ENCODE data around the gene DHX57. TPM values are rescaled to one million over a fixed set of nuclear protein-coding genes. Genes with fewer than 3 reads are reported as not detected.

The DHX57 gene
- total and polyA plus RNA-seq, 2 donors (not counting 3 experiments of a cell fraction or from before 2014, with no cell fraction given), result 8.7 to 28.2 TPM

DNA sequence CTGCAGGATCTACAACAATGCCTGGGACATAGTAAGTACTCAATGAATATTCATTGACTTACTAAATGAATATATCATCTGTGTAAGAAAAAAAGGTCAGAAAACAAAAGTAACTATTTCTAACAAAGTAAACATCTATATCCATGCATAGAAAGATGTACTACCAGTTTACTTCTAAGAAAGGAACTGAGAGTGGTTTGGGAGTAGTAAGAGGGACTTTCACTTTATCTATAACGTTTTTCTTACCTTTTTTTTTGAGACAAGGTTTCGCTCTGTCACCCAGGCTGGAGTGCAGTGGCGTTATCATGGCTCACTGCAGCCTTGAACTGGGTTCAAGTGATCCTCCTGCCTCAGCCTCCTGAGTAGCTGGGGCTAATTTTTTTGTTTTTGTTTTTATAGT, 25.7 kb downstream of the DHX57 start:
- no peak overlapping the region for H3K4me2 ChIP-seq (ENCODE audit: insufficient read depth, low read length)
- H3K4me3 ChIP-seq (replicated peaks in 1 of 3; ENCODE audit: insufficient read depth in 1 of 3, low read depth in 1 of 3, low read length in 3 of 3), result no peak overlapping the region
- no peaks in the 10 kb centered on the region for H3K79me2 ChIP-seq (ENCODE audit: control insufficient read depth, insufficient read depth, low read length)
- dilution Hi-C loops (cut with MboI; ENCODE audit: extremely low pct_ligation_motif_present, low sequenced_read_pairs) (no loop called here), intact Hi-C loops (cut with micrococcal nuclease) (no loop called here)
- no peaks in the 10 kb centered on the region for H4K20me1 ChIP-seq (replicated peaks; ENCODE audit: control insufficient read depth, extremely low read depth, insufficient read depth, low read length)
- no peak for FAIRE-seq
- ChIA-PET CTCF (no interaction called here), POLR2A (no interaction called here)
- no peaks in the 10 kb centered on the region for H3K9me1 ChIP-seq (replicated peaks; ENCODE audit: control insufficient read depth, extremely low read depth, insufficient read depth, low read length)
- H3K9me3 ChIP-seq (replicated peaks; ENCODE audit: control insufficient read depth, insufficient read depth, low read length), result no peaks in the 10 kb centered on the region
- no peaks in the 10 kb centered on the region for H3K4me1 ChIP-seq (ENCODE audit: control insufficient read depth, extremely low read depth, insufficient read depth, low read length)
- DNase-seq (ENCODE audit: low read depth, low spot score), result no peak
- peaks cover 7 to 12% of the 10 kb centered on the region in 2 experiments for H3K36me3 ChIP-seq (ENCODE audit: control insufficient read depth in 2 of 2, extremely low read depth in 1 of 2, insufficient read depth in 2 of 2, low read length in 2 of 2)
- no peak overlapping the region for H3K9ac ChIP-seq (replicated peaks; ENCODE audit: extremely low read depth, insufficient read depth, low read length)
- no peak overlapping the region for H2AFZ ChIP-seq (ENCODE audit: low read depth, low read length)
- BruUV-seq (replicated peaks), result no TSS peak
- H3K27me3 ChIP-seq (ENCODE audit: control insufficient read depth in 2 of 2, insufficient read depth in 2 of 2, low read length in 2 of 2), result no peaks in the 10 kb centered on the region
- no peak overlapping the region for H3K27ac ChIP-seq (ENCODE audit: insufficient read depth, low read depth, low read length)
- TF ChIP-seq POLR2A (IDR thresholded peaks at IDR 0.05; ENCODE audit: low read depth, low read length), result no peak

DNA sequence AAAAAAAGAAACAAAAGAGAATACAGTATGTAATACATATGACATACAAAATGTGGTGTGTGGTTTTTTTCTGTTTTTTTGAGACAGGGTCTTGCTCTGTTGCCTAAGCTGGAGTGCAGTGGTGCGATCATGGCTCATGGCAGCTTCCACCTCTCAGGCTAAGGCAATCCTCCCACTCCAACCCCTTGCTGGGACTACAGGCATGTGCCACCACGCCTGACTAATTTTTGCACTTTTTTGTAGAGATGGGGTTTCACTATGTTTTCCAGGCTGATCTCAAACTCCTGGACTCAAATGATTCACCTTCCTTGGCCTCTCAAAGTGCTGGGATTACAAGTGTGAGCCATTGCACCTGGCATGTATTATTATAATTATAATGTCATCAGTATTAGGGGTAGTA, 38.9 kb downstream of the DHX57 start:
- dilution Hi-C loops (cut with MboI; ENCODE audit: extremely low pct_ligation_motif_present, low sequenced_read_pairs), result no loop called here
- intact Hi-C loops (cut with micrococcal nuclease), result no loop called here

More for the DNA sequence above, 38.9 kb downstream of the DHX57 start:
- FAIRE-seq (no peak), DNase-seq (ENCODE audit: low read depth, low spot score) (no peak)
- Histone ChIP-seq H3K27me3 (ENCODE audit: control insufficient read depth in 2 of 2, insufficient read depth in 2 of 2, low read length in 2 of 2) (no peaks in the 10 kb centered on the region), H2AFZ (ENCODE audit: low read depth, low read length) (no peak overlapping the region), H3K36me3 (ENCODE audit: control insufficient read depth in 2 of 2, extremely low read depth in 1 of 2, insufficient read depth in 2 of 2, low read length in 2 of 2) (peaks cover 0 to 6% of the 10 kb centered on the region in 2 experiments), H3K27ac (ENCODE audit: insufficient read depth, low read depth, low read length) (no peak overlapping the region), H3K9me3 (replicated peaks; ENCODE audit: control insufficient read depth, insufficient read depth, low read length) (no peaks in the 10 kb centered on the region), H3K4me3 (replicated peaks in 1 of 3; ENCODE audit: insufficient read depth in 1 of 3, low read depth in 1 of 3, low read length in 3 of 3) (no peak overlapping the region), H3K4me1 (ENCODE audit: control insufficient read depth, extremely low read depth, insufficient read depth, low read length) (no peaks in the 10 kb centered on the region), H3K9me1 (replicated peaks; ENCODE audit: control insufficient read depth, extremely low read depth, insufficient read depth, low read length) (no peaks in the 10 kb centered on the region), H3K4me2 (ENCODE audit: insufficient read depth, low read length) (no peak overlapping the region), H4K20me1 (replicated peaks; ENCODE audit: control insufficient read depth, extremely low read depth, insufficient read depth, low read length) (no peaks in the 10 kb centered on the region), H3K9ac (replicated peaks; ENCODE audit: extremely low read depth, insufficient read depth, low read length) (no peak overlapping the region), H3K79me2 (ENCODE audit: control insufficient read depth, insufficient read depth, low read length) (no peaks in the 10 kb centered on the region)
- ChIA-PET CTCF (no interaction called here), POLR2A (no interaction called here)
- BruUV-seq (replicated peaks), result no TSS peak
- TF ChIP-seq JUN (IDR thresholded peaks at IDR 0.05; ENCODE audit: borderline replicate concordance, insufficient read depth, insufficient read length, low read depth) (no peak), POLR2A (IDR thresholded peaks at IDR 0.05; ENCODE audit: low read depth, low read length) (no peak), FOS (IDR thresholded peaks at IDR 0.05; ENCODE audit: borderline replicate concordance, insufficient read depth, low read length) (no peak), MYC (IDR thresholded peaks at IDR 0.05; ENCODE audit: low read depth, low read length) (no peak), GATA2 (IDR thresholded peaks at IDR 0.05; ENCODE audit: insufficient read depth, insufficient read length, low read depth, low read length) (no peak), EZH2 (IDR thresholded peaks at IDR 0.05; ENCODE audit: borderline replicate concordance, low read depth, low read length, severe bottlenecking) (no peak)
- TF ChIP-seq, protein P1, sequence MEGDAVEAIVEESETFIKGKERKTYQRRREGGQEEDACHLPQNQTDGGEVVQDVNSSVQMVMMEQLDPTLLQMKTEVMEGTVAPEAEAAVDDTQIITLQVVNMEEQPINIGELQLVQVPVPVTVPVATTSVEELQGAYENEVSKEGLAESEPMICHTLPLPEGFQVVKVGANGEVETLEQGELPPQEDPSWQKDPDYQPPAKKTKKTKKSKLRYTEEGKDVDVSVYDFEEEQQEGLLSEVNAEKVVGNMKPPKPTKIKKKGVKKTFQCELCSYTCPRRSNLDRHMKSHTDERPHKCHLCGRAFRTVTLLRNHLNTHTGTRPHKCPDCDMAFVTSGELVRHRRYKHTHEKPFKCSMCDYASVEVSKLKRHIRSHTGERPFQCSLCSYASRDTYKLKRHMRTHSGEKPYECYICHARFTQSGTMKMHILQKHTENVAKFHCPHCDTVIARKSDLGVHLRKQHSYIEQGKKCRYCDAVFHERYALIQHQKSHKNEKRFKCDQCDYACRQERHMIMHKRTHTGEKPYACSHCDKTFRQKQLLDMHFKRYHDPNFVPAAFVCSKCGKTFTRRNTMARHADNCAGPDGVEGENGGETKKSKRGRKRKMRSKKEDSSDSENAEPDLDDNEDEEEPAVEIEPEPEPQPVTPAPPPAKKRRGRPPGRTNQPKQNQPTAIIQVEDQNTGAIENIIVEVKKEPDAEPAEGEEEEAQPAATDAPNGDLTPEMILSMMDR (IDR thresholded peaks at IDR 0.05; ENCODE audit: extremely low read depth in 1 of 2, insufficient read depth in 1 of 2, low read depth in 1 of 2, low read length in 2 of 2), result no peak
- TF ChIP-seq, protein P2, sequence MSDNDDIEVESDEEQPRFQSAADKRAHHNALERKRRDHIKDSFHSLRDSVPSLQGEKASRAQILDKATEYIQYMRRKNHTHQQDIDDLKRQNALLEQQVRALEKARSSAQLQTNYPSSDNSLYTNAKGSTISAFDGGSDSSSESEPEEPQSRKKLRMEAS (IDR thresholded peaks at IDR 0.05; ENCODE audit: insufficient read depth, insufficient read length), result no peak
